NT2/D1 (cell line): ENCODE measurements around the gene CSNK2A3.

ENCODE experiments used
- YY1 ChIP-seq: IDR thresholded peaks from 2 replicates; pipeline ENCODE4 v1.6.1; 2011; ENCODE audit not compliant: insufficient read length, insufficient read depth
- ZNF274 ChIP-seq: IDR thresholded peaks from 2 replicates; pipeline ENCODE4 v1.6.1; 2011; ENCODE audit warnings: mild to moderate bottlenecking, low read depth, low read length

DNA sequence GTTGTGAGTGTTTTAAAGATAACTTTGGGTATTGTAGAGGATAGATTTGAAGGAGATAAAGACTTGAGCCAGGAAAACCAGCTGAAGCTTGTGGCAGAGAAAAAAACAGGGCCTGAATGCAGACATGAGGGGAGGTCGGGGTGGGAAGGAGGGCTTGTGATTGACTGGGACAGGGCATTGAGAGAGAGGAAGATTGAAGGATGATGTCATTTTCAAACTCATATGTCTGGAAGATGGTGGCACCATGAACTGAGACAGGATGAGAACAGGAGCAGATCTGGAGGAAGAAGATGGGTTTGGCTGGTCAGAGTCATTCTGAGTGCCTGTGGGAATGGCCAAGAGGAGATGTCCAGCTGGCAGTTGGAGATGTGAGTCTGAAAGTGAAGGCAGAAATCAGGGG is 14.7 kb downstream of the CSNK2A3 start:
- no peak for TF ChIP-seq YY1
- TF ChIP-seq ZNF274 = no peak
